BJ (cell line): Measurements from ENCODE around the gene IFT20. TPM values are rescaled to one million over a fixed set of nuclear protein-coding genes. Genes with fewer than 3 reads are reported as not detected.
"Not testable (repeated sequence)": the region's sequence is repeated elsewhere in the genome, so short reads cannot be mapped to it uniquely, and the experiment has no call there.

Experiments used
- CTCF ChIA-PET: fragments of 350-600 bp; formaldehyde crosslinking; extraction: SDS; loops from one replicate; lab custom pipeline; 2021; ENCODE audit warnings: antibody characterized with exemption, inconsistent platforms; lab: Yijun Ruan, JAX
- POLR2A ChIA-PET: fragments of 300-600 bp; sonication (Branson Sonifier 250); formaldehyde crosslinking; extraction: SDS; loops from one replicate; lab custom pipeline; 2021; ENCODE audit warnings: antibody characterized with exemption; lab: Charles Lee
- DNase-seq: peaks from one replicate; pipeline ENCODE4 v3.0.0-alpha.2; 2011; ENCODE audit warnings: low read depth
- H3K27me3 ChIP-seq: 2 replicates; pipeline ENCODE4 v1.6.0; 2011; ENCODE audit warnings: low read length; ENCODE audit not compliant: control insufficient read depth, insufficient read depth
- H3K36me3 ChIP-seq: 2 replicates; pipeline ENCODE4 v1.5.1; 2011; ENCODE audit warnings: low read length; ENCODE audit not compliant: control insufficient read depth, insufficient read depth
- H3K4me3 ChIP-seq: 2 replicates; pipeline ENCODE4 v1.5.1; 2011; ENCODE audit warnings: low read depth, mild to moderate bottlenecking, control low read depth, low read length
- polyA plus RNA-seq: library from polyadenylated mRNA; depleted of rRNA; stranded (reverse); fragments of >200 nt; gene quantifications from 2 replicates; pipeline ENCODE4 v1.2.3, GENCODE V29; 2011
- TF ChIP-seq, protein P1 (sequence below): IDR thresholded peaks from 2 replicates; pipeline ENCODE4 v1.5.1; 2011; ENCODE audit warnings: low read depth, mild to moderate bottlenecking, control low read depth, inconsistent platforms, low read length, moderate library complexity; ENCODE audit not compliant: insufficient read depth

The IFT20 gene
- polyA plus RNA-seq, 1 experiment = 39.1 TPM

DNA sequence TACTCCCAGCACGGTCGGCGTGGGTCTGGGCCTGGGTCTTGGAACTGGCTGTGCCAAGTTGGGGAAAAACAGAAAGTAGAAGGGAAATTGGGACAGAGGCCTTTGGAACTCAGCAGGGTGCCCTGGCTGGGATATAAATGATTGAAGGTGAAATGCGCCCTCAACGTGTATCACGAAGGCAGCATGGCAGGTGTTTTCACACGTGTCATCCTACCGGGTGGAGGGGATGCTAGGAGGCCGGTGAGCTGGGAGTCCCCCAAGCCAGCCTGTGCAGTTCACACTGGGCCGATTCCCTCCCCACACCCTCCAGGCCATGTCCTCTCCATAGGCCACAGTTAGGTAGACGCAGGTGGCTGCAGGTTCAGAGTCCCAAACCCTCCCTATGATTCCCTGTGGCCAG lies 6.2 kb upstream of the IFT20 start:
- DNase-seq = no peak
- CTCF ChIA-PET = interaction anchor here (0.9 kb wide), 1 partner anchor 449 kb away, joined by 3 read pairs; no protein-coding TSS in a partner anchor
- no peak overlapping the region for H3K4me3 ChIP-seq
- peaks cover 48% of the 10 kb centered on the region for H3K36me3 ChIP-seq
- POLR2A ChIA-PET = no interaction called here
- TF ChIP-seq, protein P1, sequence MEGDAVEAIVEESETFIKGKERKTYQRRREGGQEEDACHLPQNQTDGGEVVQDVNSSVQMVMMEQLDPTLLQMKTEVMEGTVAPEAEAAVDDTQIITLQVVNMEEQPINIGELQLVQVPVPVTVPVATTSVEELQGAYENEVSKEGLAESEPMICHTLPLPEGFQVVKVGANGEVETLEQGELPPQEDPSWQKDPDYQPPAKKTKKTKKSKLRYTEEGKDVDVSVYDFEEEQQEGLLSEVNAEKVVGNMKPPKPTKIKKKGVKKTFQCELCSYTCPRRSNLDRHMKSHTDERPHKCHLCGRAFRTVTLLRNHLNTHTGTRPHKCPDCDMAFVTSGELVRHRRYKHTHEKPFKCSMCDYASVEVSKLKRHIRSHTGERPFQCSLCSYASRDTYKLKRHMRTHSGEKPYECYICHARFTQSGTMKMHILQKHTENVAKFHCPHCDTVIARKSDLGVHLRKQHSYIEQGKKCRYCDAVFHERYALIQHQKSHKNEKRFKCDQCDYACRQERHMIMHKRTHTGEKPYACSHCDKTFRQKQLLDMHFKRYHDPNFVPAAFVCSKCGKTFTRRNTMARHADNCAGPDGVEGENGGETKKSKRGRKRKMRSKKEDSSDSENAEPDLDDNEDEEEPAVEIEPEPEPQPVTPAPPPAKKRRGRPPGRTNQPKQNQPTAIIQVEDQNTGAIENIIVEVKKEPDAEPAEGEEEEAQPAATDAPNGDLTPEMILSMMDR = no peak
- H3K27me3 ChIP-seq = no peaks in the 10 kb centered on the region

DNA sequence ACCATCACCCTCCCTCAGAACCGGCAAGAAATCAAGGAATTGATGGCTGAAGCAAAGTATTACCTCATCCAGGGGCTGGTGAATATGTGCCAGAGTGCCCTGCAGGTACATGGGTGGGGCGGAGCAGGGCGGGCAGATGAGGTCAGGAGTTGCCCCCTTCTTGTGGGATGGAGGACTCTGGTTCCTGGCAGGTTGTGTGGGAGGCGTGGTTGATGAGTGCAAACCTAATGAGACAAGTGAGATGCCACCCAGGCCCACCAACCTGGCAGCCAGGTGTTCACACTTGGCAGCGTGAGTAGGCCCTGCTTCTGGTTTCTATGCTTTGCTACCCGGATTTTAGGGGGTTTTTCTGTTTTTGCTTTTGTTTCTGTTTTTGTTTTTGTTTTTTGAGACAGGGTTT lies 5.1 kb upstream of the IFT20 start:
- H3K4me3 ChIP-seq = no peak overlapping the region
- peaks cover 45% of the 10 kb centered on the region for H3K36me3 ChIP-seq
- ChIA-PET CTCF (interaction anchor here (0.9 kb wide), 1 partner anchor 448 kb away, joined by 3 read pairs; no protein-coding TSS in a partner anchor), POLR2A (no interaction called here)
- TF ChIP-seq, protein P1 = no peak
- no peak for DNase-seq
- H3K27me3 ChIP-seq = no peaks in the 10 kb centered on the region

DNA sequence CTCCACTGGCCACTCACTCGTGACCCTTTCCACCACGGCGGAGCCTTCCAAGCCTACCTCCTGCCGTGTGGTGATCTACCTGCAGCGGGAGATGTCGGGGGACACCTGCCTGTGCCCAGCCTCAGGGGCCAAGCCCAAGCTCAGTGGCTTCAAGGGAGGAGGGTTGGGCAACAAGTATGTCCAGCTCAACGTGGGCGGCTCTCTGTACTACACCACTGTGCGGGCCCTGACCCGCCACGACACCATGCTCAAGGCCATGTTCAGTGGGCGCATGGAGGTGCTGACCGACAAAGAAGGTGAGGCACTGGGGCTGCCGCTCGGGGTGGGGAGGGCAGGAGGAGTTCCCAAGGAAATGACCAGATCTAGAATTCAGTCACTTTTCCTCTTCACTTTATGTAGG lies 4.2 kb upstream of the IFT20 start:
- POLR2A ChIA-PET = interaction anchor here (0.8 kb wide), 1 partner anchor 8 kb away, joined by 8 read pairs; no protein-coding TSS in a partner anchor
- CTCF ChIA-PET = no interaction called here
- no peak for DNase-seq
- TF ChIP-seq, protein P1 = no peak
- no peaks in the 10 kb centered on the region for H3K27me3 ChIP-seq
- H3K36me3 ChIP-seq = peaks cover 40% of the 10 kb centered on the region
- no peak overlapping the region for H3K4me3 ChIP-seq

DNA sequence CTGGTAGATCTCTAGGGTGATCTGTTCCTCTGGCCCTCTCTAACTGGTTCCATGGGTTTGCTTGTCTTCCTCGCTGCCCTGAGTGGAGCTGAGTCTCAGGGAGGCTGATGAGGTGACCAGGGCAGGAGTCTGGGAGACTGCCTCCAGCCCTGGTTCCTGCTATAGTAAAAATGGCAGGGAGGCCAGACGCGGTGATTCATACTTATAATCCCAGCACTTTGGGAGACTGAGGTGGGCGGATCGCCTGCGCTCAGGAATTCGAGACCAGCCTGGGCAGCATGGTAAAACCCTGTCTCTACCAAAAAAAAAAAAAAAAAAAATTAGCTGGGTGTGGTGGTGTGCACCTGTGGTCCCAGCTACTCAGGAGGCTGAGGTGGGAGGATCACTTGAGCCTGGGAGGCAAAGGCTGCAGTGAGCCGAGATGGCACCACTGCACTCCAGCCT lies 3.5 kb upstream of the IFT20 start:
- not testable (repeated sequence) for H3K27me3 ChIP-seq, DNase-seq, H3K4me3 ChIP-seq
- ChIA-PET POLR2A (interaction anchor here (0.8 kb wide), 1 partner anchor 9 kb away, joined by 8 read pairs; no protein-coding TSS in a partner anchor), CTCF (interaction anchor here (0.8 to 2.1 kb wide), 2 partner anchors 8 to 87 kb away, joined by 3 to 13 read pairs; no protein-coding TSS in a partner anchor)
- peaks cover 34% of the 10 kb centered on the region for H3K36me3 ChIP-seq

DNA sequence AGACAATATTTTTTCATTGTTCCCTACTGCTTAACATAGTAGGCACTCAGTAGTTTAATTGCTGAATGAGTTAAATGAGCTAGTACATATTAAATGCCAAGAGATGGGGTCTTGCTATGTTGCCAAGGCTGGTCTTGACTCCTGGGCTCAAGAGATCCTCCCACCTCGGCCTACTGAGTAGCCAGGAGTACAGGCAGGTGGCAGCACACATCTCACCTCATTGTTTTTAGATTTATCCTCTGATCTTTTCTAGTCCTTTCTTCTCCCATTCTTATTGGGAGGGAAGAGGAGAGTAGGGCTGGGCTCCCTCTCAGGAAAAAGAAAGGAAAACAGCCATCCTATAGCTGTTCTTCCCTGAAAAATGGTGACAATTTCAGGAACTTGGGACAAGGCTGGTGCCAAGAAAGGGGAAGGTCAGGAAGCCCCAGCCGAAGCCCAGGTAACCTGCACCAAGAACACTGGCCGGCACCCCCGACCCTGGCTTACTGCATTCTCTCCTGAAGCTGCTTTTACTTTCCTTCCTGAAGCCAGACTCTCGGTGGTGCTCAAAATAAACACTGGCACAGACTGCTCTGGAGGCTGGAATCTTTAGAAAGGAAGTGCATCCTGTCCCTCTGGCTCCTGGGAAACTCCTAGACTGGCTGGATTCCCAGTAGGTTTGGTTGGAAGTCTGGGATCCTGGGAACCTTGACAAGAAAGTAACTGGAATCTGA lies 2.9 kb upstream of the IFT20 start:
- Histone ChIP-seq H3K36me3 (peaks cover 31% of the 10 kb centered on the region), H3K27me3 (no peaks in the 10 kb centered on the region), H3K4me3 (no peak overlapping the region)
- CTCF ChIA-PET = interaction anchor here (0.8 to 2.1 kb wide), 2 partner anchors 9 to 87 kb away, joined by 3 to 13 read pairs; no protein-coding TSS in a partner anchor
- POLR2A ChIA-PET = interaction anchor here (1.4 kb wide), 1 partner anchor 9 kb away, joined by 4 read pairs; no protein-coding TSS in a partner anchor
- TF ChIP-seq, protein P1 = no peak
- no peak for DNase-seq
